Measurements from ENCODE around the gene BDKRB1. TPM values are rescaled to one million over a fixed set of nuclear protein-coding genes. Genes with fewer than 3 reads are reported as not detected.

The BDKRB1 gene
- total RNA-seq, 2 experiments from 2014 or later = not detected

DNA sequence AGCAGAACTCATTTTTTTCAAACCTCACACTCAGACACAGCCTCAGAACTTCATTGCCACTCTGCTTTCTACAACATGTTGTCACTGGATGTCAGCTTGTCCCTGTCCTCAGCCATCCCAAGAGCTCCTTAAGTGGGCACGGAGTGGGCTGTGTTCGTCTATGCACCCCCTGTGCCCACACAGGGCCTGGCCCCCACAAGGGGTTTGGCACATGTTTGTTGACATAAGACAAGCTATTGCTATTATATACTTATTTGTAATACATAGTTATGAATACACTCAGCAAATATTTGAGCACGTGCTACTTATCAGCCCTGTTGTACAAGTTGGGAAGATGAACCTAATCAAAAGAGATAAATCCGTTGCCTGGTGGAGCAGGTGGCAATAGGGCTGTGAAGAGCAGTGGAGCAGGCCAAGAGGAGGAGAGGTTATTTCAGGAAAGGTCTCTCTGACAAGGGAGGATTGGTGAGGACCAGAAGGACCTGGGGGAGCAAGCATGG lies 4.3 kb upstream of the BDKRB1 start:
- DNase-seq (no peak), ATAC-seq (no peak)
- Mint-ChIP-seq H3K4me3 (no peak overlapping the region), H3K4me1 (ENCODE audit: low read depth) (no peaks in the 10 kb centered on the region), H3K27me3 (peaks cover 10% of the 10 kb centered on the region), H3K27ac (no peak overlapping the region), H3K36me3 (ENCODE audit: low read depth) (no peaks in the 10 kb centered on the region), H3K9me3 (no peaks in the 10 kb centered on the region)
- CTCF ChIA-PET = no interaction called here
- intact Hi-C loops (cut with micrococcal nuclease) = no loop called here
- TF ChIP-seq, protein P1, sequence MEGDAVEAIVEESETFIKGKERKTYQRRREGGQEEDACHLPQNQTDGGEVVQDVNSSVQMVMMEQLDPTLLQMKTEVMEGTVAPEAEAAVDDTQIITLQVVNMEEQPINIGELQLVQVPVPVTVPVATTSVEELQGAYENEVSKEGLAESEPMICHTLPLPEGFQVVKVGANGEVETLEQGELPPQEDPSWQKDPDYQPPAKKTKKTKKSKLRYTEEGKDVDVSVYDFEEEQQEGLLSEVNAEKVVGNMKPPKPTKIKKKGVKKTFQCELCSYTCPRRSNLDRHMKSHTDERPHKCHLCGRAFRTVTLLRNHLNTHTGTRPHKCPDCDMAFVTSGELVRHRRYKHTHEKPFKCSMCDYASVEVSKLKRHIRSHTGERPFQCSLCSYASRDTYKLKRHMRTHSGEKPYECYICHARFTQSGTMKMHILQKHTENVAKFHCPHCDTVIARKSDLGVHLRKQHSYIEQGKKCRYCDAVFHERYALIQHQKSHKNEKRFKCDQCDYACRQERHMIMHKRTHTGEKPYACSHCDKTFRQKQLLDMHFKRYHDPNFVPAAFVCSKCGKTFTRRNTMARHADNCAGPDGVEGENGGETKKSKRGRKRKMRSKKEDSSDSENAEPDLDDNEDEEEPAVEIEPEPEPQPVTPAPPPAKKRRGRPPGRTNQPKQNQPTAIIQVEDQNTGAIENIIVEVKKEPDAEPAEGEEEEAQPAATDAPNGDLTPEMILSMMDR (IDR thresholded peaks at IDR 0.05) = no peak
- POLR2A ChIA-PET = interaction anchor here (1.0 kb wide), 1 partner anchor 22 kb away, joined by 3 read pairs; no protein-coding TSS in a partner anchor

DNA sequence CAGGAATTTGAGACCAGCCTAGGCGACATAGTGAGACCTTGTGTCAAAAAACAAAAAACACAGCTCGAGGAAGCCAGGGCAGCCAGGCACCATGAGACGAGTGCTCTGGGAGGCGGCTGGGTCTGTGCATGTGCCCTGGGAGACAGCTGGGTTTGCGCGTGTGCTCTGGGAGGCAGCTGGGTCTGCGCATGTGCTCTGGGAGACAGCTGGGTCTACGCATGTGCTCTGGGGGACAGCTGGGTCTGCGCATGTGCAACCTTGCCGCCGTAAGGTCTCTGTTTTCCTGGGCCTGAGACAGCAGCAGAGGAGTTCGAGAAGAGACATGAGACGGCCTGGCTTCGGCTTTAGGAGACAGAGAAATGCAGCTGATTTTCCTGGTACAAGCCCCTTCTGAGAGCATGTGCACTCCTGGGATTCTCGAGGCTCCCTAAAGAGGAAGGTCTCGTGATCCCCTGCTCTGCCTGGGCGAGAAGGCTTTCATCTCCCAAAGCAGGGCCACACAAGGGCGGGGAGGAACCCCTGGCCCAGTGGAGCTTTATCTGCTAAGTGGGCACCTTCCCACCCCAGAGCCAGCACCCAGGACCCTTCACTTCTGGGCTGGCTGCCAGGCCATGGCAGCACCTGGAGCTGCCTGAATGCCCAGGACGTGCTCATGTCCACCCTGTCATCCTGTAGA lies 3.5 kb upstream of the BDKRB1 start:
- ATAC-seq (no peak), DNase-seq (no peak)
- TF ChIP-seq, protein P1 (IDR thresholded peaks at IDR 0.05) = no peak
- Mint-ChIP-seq H3K27me3 (peaks cover 13% of the 10 kb centered on the region), H3K4me1 (ENCODE audit: low read depth) (no peaks in the 10 kb centered on the region), H3K36me3 (ENCODE audit: low read depth) (no peaks in the 10 kb centered on the region), H3K4me3 (no peak overlapping the region), H3K9me3 (no peaks in the 10 kb centered on the region), H3K27ac (no peak overlapping the region)
- ChIA-PET POLR2A (no interaction called here), CTCF (no interaction called here)
- intact Hi-C loops (cut with micrococcal nuclease) = no loop called here

DNA sequence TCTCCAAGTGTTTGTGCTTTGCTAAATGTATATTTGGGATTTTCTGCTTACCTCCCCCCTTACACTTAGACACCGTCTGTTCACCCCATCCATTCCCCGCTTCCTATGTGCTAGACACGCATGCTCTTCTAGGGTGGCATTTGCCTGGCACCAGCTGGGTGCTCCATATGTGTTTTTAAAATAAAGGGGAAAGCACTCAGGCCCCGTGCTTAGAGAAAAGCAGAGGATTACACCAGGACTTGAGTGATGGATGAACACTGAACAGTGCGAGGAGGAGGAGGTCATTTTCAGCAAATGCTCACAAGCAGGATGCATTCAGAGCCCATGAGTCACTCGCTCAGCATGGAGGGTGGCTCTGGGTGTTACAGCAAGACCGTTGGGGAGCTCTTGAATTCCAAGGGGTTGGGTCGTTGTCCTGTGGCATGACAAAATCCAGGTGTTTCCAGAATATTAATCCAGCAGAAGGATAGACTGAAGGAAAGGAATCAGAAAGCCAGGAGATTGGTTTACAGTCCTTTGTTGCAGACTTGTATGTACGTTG lies 2.9 kb upstream of the BDKRB1 start:
- POLR2A ChIA-PET = no interaction called here
- H3K27ac Mint-ChIP-seq = no peak overlapping the region

DNA sequence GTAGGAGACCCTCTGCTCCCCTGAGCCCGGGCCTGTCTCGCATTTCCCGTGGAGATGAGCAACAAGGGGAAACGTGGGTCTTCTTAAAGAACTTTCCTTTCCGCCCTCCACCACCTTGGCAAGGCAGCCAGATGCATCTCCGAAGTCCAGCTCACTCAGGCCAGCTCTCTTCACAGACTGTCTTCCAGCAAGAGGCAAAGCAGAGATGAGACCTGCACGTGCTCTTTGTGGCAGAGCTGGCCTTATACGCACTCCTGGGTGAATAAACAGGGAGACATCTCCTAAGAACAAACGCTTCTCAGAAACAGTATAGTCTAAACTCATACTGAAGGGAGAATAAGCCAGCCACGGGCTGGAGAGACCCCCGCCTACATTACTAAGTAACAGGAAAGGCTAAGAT lies 1.3 kb upstream of the BDKRB1 start:
- DNase-seq (no peak), ATAC-seq (no peak)
- Mint-ChIP-seq H3K9me3 (no peaks in the 10 kb centered on the region), H3K27me3 (peaks cover 16% of the 10 kb centered on the region), H3K4me3 (no peak overlapping the region), H3K27ac (no peak overlapping the region), H3K4me1 (ENCODE audit: low read depth) (no peaks in the 10 kb centered on the region), H3K36me3 (ENCODE audit: low read depth) (no peaks in the 10 kb centered on the region)
- ChIA-PET POLR2A (no interaction called here), CTCF (no interaction called here)
- TF ChIP-seq, protein P1 (IDR thresholded peaks at IDR 0.05) = no peak
- intact Hi-C loops (cut with micrococcal nuclease) = no loop called here

More for the DNA sequence above, 2.9 kb upstream of the BDKRB1 start:
- DNase-seq (no peak), ATAC-seq (no peak)
- TF ChIP-seq, protein P1 (IDR thresholded peaks at IDR 0.05) = no peak
- Mint-ChIP-seq H3K4me1 (ENCODE audit: low read depth) (no peaks in the 10 kb centered on the region), H3K27me3 (peaks cover 12% of the 10 kb centered on the region), H3K4me3 (no peak overlapping the region), H3K36me3 (ENCODE audit: low read depth) (no peaks in the 10 kb centered on the region), H3K9me3 (no peaks in the 10 kb centered on the region)
- CTCF ChIA-PET = no interaction called here
- intact Hi-C loops (cut with micrococcal nuclease) = no loop called here

DNA sequence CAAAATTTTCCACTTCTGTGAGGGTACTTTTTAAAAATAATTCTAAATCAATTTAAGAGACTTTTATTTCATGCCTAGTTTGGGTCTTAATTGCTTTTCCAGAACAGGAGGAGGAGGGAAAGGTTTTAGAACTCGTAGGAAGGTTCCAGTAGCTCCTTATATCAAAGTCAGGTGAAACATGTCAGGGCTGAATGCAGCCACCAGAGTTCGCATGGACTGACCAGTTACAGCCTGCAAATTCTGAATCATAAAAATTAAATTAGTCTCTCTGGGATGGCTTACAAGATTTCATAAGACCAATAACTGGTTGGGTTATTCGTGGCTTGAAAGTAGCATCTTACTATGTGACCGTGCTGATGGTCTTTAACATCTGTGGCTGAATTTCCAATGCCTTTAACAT lies 397 bp downstream of the BDKRB1 start:
- Mint-ChIP-seq H3K4me1 (ENCODE audit: low read depth) (no peaks in the 10 kb centered on the region), H3K36me3 (ENCODE audit: low read depth) (no peaks in the 10 kb centered on the region), H3K27me3 (peaks cover 22% of the 10 kb centered on the region), H3K9me3 (no peaks in the 10 kb centered on the region), H3K27ac (no peak overlapping the region), H3K4me3 (no peak overlapping the region)
- TF ChIP-seq, protein P1 (IDR thresholded peaks at IDR 0.05) = no peak
- intact Hi-C loops (cut with micrococcal nuclease) = no loop called here
- POLR2A ChIA-PET = no interaction called here
- DNase-seq = no peak
- no peak for ATAC-seq
- CTCF ChIA-PET = no interaction called here
